ENCODE measurements around the gene MRLN. TPM values are rescaled to one million over a fixed set of nuclear protein-coding genes. Genes with fewer than 3 reads are reported as not detected.

MRLN gene
- total and polyA plus RNA-seq, 2 of the 8 experiments (the other 6 are each of a cell fraction or from before 2014, with no cell fraction given), result 0.21 TPM; not detected in 1

DNA sequence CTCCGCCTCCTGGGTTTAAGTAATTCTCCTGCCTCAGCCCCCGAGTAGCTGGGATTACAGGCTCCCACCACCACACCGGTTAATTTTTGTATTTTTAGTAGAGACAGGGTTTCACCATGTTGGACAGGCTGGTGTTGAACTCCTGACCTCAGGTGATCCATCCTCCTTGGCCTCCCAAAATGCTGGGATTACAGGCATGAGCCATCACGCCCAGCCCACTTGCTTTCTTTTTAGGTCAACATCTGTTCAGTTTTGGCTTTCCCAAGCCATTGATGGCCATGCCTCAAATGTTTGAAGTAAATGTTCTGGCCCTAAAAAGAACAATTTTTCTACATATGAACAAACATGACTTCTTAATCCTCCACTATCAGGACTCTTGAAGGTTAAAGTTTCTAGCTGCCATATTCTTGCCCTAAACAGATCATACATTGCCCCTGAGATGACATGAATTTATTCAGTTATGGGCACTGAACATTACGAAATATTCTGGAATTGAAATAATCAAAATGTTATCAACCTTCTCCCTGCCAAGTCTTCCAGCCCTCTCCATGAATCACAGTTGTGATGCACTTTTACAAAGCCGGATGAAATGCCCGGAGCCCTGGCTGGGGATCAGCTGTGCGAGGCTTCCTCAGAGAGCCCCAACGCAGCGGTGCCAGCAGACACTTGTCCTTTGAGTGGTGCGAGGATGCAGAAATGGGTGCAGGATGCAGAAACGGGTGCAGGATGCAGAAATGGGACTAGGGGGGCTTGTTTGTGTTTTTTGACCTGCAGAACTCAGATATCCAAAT, 2.9 kb downstream of the MRLN start (continued):
- TF ChIP-seq, protein P1, sequence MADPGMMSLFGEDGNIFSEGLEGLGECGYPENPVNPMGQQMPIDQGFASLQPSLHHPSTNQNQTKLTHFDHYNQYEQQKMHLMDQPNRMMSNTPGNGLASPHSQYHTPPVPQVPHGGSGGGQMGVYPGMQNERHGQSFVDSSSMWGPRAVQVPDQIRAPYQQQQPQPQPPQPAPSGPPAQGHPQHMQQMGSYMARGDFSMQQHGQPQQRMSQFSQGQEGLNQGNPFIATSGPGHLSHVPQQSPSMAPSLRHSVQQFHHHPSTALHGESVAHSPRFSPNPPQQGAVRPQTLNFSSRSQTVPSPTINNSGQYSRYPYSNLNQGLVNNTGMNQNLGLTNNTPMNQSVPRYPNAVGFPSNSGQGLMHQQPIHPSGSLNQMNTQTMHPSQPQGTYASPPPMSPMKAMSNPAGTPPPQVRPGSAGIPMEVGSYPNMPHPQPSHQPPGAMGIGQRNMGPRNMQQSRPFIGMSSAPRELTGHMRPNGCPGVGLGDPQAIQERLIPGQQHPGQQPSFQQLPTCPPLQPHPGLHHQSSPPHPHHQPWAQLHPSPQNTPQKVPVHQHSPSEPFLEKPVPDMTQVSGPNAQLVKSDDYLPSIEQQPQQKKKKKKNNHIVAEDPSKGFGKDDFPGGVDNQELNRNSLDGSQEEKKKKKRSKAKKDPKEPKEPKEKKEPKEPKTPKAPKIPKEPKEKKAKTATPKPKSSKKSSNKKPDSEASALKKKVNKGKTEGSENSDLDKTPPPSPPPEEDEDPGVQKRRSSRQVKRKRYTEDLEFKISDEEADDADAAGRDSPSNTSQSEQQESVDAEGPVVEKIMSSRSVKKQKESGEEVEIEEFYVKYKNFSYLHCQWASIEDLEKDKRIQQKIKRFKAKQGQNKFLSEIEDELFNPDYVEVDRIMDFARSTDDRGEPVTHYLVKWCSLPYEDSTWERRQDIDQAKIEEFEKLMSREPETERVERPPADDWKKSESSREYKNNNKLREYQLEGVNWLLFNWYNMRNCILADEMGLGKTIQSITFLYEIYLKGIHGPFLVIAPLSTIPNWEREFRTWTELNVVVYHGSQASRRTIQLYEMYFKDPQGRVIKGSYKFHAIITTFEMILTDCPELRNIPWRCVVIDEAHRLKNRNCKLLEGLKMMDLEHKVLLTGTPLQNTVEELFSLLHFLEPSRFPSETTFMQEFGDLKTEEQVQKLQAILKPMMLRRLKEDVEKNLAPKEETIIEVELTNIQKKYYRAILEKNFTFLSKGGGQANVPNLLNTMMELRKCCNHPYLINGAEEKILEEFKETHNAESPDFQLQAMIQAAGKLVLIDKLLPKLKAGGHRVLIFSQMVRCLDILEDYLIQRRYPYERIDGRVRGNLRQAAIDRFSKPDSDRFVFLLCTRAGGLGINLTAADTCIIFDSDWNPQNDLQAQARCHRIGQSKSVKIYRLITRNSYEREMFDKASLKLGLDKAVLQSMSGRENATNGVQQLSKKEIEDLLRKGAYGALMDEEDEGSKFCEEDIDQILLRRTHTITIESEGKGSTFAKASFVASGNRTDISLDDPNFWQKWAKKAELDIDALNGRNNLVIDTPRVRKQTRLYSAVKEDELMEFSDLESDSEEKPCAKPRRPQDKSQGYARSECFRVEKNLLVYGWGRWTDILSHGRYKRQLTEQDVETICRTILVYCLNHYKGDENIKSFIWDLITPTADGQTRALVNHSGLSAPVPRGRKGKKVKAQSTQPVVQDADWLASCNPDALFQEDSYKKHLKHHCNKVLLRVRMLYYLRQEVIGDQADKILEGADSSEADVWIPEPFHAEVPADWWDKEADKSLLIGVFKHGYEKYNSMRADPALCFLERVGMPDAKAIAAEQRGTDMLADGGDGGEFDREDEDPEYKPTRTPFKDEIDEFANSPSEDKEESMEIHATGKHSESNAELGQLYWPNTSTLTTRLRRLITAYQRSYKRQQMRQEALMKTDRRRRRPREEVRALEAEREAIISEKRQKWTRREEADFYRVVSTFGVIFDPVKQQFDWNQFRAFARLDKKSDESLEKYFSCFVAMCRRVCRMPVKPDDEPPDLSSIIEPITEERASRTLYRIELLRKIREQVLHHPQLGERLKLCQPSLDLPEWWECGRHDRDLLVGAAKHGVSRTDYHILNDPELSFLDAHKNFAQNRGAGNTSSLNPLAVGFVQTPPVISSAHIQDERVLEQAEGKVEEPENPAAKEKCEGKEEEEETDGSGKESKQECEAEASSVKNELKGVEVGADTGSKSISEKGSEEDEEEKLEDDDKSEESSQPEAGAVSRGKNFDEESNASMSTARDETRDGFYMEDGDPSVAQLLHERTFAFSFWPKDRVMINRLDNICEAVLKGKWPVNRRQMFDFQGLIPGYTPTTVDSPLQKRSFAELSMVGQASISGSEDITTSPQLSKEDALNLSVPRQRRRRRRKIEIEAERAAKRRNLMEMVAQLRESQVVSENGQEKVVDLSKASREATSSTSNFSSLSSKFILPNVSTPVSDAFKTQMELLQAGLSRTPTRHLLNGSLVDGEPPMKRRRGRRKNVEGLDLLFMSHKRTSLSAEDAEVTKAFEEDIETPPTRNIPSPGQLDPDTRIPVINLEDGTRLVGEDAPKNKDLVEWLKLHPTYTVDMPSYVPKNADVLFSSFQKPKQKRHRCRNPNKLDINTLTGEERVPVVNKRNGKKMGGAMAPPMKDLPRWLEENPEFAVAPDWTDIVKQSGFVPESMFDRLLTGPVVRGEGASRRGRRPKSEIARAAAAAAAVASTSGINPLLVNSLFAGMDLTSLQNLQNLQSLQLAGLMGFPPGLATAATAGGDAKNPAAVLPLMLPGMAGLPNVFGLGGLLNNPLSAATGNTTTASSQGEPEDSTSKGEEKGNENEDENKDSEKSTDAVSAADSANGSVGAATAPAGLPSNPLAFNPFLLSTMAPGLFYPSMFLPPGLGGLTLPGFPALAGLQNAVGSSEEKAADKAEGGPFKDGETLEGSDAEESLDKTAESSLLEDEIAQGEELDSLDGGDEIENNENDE (IDR thresholded peaks at IDR 0.05; ENCODE audit: insufficient replicate concordance, low read length), result no peak
- TF ChIP-seq NANOG (IDR thresholded peaks at IDR 0.05; ENCODE audit: insufficient read depth, low read depth, low read length, poor library complexity, severe bottlenecking) (no peak), SAP30 (IDR thresholded peaks at IDR 0.05; ENCODE audit: insufficient read depth, insufficient replicate concordance, low read length) (no peak), BCL11A (IDR thresholded peaks at IDR 0.05; ENCODE audit: low read depth in 2 of 2, low read length in 2 of 2) (no peak), HDAC2 (IDR thresholded peaks at IDR 0.05; ENCODE audit: borderline replicate concordance in 1 of 2, low read depth in 2 of 2, low read length in 2 of 2) (no peak), RAD21 (IDR thresholded peaks at IDR 0.05 in 1 of 2, conservative IDR thresholded peaks at IDR 0.05 in 1 of 2; ENCODE audit: low read depth in 2 of 2, low read length in 2 of 2) (no peak), SP4 (IDR thresholded peaks at IDR 0.05; ENCODE audit: low read length) (no peak), POLR2AphosphoS5 (IDR thresholded peaks at IDR 0.05; ENCODE audit: low read depth, low read length) (no peak), HDAC6 (IDR thresholded peaks at IDR 0.05; ENCODE audit: low read depth, low read length) (no peak)

Data from H1 (cell line).